Measurements from ENCODE around the gene TSPO. TPM values are rescaled to one million over a fixed set of nuclear protein-coding genes. Genes with fewer than 3 reads are reported as not detected.

TSPO gene
- total RNA-seq, 1 donor, result 222 TPM

DNA sequence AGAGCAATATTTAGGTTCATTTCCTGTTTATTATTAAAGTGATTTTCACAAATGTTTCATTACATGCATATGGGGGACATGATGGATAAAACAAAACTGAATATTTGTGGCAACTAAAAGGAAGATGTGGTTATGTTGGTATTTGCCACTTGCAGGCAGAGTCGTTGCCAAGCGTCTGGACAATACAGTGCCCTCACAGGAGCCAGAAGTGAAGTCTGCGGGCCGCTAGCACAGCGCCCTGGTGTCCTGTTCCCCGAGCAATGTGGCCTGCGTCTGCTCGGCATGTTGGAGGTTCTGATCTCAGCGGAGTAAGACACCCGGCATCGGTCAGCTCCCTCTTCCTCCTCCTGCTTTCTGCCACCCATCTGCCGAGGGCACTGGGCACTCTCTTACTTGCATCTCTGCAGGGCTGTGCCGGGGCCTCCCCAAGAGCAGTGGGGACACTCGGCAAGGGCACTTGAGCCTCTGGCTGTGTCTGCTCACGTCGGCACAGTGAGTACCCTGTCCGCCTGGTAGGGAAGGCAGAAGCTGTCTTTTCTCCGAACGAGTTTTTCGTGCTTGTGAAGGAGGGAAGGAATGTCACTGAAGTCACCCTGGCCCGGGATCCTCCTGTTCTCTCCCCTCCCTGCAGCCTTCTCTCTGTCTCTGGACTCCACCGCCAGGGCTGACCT, 46.0 kb downstream of the TSPO start:
- H3K4me3 ChIP-seq (ENCODE audit: low read depth, low read length), result no peak overlapping the region
- no peak for DNase-seq (ENCODE audit: low read depth)
- TF ChIP-seq, protein P1, sequence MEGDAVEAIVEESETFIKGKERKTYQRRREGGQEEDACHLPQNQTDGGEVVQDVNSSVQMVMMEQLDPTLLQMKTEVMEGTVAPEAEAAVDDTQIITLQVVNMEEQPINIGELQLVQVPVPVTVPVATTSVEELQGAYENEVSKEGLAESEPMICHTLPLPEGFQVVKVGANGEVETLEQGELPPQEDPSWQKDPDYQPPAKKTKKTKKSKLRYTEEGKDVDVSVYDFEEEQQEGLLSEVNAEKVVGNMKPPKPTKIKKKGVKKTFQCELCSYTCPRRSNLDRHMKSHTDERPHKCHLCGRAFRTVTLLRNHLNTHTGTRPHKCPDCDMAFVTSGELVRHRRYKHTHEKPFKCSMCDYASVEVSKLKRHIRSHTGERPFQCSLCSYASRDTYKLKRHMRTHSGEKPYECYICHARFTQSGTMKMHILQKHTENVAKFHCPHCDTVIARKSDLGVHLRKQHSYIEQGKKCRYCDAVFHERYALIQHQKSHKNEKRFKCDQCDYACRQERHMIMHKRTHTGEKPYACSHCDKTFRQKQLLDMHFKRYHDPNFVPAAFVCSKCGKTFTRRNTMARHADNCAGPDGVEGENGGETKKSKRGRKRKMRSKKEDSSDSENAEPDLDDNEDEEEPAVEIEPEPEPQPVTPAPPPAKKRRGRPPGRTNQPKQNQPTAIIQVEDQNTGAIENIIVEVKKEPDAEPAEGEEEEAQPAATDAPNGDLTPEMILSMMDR (IDR thresholded peaks at IDR 0.05; ENCODE audit: insufficient read depth, low read length), result no peak

DNA sequence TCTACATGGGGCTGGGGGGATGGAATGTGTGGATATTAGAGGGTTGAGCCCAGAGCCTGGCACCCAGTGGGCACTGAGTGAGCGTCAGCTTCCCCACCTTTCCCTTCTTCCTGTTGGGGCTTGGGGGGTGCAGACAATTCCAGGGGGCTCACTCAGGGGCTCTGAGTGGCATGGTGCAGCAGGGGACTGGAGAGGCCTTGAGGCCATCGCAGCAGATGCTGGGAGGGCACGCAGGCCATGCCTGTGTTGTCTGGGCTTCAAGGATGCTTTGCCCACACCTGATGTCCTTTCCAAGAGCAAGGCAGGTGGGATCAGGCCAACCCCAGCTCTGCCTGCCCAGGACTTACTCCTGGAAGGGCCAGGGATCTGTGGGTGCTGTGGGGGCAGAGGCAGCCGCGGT, 46.8 kb downstream of the TSPO start:
- no peak for DNase-seq (ENCODE audit: low read depth)
- TF ChIP-seq, protein P1 (IDR thresholded peaks at IDR 0.05; ENCODE audit: insufficient read depth, low read length), result no peak
- H3K4me3 ChIP-seq (ENCODE audit: low read depth, low read length), result no peak overlapping the region

DNA sequence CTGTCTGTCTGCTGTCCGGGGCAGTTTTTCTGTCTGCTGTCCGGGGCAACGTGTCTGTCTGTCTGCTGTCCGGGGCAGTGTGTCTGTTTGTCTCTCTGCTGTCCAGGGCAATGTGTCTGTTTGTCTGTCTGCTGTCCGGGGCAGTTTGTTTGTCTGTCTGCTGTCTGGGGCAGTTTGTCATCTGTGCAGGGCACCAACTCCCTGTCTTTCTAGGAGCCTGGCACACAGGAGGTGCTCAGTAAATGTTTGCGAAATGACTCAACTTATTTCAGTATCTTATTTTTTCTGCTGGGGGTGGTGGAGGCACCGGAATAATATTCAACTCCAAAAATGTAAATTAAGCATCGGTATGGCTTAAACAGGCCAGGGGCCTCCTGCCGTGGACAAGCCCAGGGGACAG, 47.6 kb downstream of the TSPO start:
- no peak for DNase-seq (ENCODE audit: low read depth)
- H3K4me3 ChIP-seq (ENCODE audit: low read depth, low read length), result no peak overlapping the region
- TF ChIP-seq, protein P1 (IDR thresholded peaks at IDR 0.05; ENCODE audit: insufficient read depth, low read length), result no peak

DNA sequence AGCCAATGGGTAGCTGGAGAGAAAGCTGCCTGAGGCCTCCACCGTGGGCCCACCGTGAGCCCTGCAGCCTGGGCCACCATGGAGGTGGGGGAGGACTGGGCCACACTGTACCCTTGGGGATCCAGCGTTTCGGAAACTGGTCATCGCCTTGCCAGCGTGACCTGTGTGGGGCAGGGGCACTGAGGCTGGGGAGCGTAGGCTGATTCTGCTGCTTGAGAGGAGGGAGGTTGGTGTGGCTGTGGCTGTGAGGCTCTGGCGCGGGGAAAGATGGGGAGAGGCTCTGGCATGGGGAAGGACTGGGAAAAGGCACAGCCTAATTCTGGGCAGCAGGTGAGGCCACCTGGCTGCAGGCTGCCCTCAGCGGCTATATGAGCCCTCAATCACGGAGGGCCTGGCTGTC, 48.2 kb downstream of the TSPO start:
- TF ChIP-seq, protein P1 (IDR thresholded peaks at IDR 0.05; ENCODE audit: insufficient read depth, low read length), result no peak
- no peak for DNase-seq (ENCODE audit: low read depth)
- no peak overlapping the region for H3K4me3 ChIP-seq (ENCODE audit: low read depth, low read length)

GRCh38 chr22:43200031-43200430, 48.7 kb downstream of the TSPO start:
- no peak for DNase-seq (ENCODE audit: low read depth)
- H3K4me3 ChIP-seq (ENCODE audit: low read depth, low read length), result no peak overlapping the region
- TF ChIP-seq, protein P1 (IDR thresholded peaks at IDR 0.05; ENCODE audit: insufficient read depth, low read length), result no peak

- DNase-seq (ENCODE audit: low read depth), result no peak
- no peak overlapping the region for H3K4me3 ChIP-seq (ENCODE audit: low read depth, low read length)
- TF ChIP-seq, protein P1 (IDR thresholded peaks at IDR 0.05; ENCODE audit: insufficient read depth, low read length), result no peak
These were observed 49.2 kb downstream of the TSPO start for GRCh38 chr22:43200555-43200954.

Data from fibroblast of the aortic adventitia (primary cell).